ENCODE measurements around the gene SERF2. TPM values are rescaled to one million over a fixed set of nuclear protein-coding genes. Genes with fewer than 3 reads are reported as not detected.

Gene SERF2
- polyA plus RNA-seq, 1 donor from 2014 or later = 726 TPM

DNA sequence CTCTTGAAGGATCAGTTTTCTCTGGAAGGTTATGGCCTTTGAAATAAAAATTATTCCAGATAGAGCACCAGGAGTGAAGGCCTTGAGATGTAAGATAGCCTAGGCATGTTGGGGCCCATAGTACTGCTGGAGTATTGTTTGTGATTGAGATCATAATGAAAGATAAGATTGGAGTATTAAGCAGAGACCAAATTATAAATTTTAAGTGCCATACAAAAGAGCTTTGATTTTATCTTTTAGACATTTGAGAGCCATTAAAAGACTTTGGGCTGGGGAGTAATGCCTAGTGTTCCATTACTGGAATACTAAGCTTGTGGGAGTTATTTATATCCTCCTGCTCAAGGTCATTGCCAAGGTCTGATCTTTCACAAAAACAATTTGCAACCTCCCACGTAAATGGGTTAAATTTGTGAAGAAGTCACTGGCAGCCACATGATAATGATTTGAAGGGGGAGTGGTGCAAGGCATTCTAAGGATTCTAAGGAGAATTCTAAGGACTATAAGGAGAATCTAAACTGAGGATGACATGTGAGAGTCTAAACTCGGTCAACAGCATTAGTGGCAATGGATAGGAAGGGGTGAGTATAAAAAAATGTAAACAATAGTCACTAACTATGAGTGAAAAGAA is 28.2 kb upstream of the SERF2 start:
- Histone ChIP-seq H4K20me1 (ENCODE audit: insufficient read depth) (no peaks in the 10 kb centered on the region), H3K27me3 (ENCODE audit: insufficient read depth, low read depth, low read length) (no peaks in the 10 kb centered on the region), H3K9me3 (ENCODE audit: low read length) (no peaks in the 10 kb centered on the region), H2AFZ (ENCODE audit: low read depth, low read length) (no peak overlapping the region), H3F3A (ENCODE audit: insufficient read depth, low read length, poor library complexity, severe bottlenecking) (no peaks in the 10 kb centered on the region), H3K4me2 (ENCODE audit: low read length) (no peak overlapping the region), H3K27ac (ENCODE audit: low read length) (no peak overlapping the region), H3K79me2 (replicated peaks; ENCODE audit: insufficient read depth, low read length) (no peaks in the 10 kb centered on the region), H3K9me2 (ENCODE audit: insufficient read depth, low read length) (no peaks in the 10 kb centered on the region), H3K36me3 (ENCODE audit: insufficient read depth, low read length) (no peaks in the 10 kb centered on the region), H3K9ac (ENCODE audit: low read length) (no peak overlapping the region), H3K4me3 (ENCODE audit: low read length) (no peak overlapping the region)
- no peak for TF ChIP-seq EP300 (conservative IDR thresholded peaks at IDR 0.05; ENCODE audit: poor library complexity, severe bottlenecking)
- no peak for TF ChIP-seq MXI1 (conservative IDR thresholded peaks at IDR 0.05; ENCODE audit: poor library complexity, severe bottlenecking)
- no peak for TF ChIP-seq RAD21 (conservative IDR thresholded peaks at IDR 0.05)
- TF ChIP-seq EZH2 (IDR thresholded peaks at IDR 0.05; ENCODE audit: borderline replicate concordance, insufficient read depth, low read length, poor library complexity, severe bottlenecking) = no peak
- no peak for TF ChIP-seq SMC3 (conservative IDR thresholded peaks at IDR 0.05; ENCODE audit: poor library complexity)
- TF ChIP-seq, protein P1, sequence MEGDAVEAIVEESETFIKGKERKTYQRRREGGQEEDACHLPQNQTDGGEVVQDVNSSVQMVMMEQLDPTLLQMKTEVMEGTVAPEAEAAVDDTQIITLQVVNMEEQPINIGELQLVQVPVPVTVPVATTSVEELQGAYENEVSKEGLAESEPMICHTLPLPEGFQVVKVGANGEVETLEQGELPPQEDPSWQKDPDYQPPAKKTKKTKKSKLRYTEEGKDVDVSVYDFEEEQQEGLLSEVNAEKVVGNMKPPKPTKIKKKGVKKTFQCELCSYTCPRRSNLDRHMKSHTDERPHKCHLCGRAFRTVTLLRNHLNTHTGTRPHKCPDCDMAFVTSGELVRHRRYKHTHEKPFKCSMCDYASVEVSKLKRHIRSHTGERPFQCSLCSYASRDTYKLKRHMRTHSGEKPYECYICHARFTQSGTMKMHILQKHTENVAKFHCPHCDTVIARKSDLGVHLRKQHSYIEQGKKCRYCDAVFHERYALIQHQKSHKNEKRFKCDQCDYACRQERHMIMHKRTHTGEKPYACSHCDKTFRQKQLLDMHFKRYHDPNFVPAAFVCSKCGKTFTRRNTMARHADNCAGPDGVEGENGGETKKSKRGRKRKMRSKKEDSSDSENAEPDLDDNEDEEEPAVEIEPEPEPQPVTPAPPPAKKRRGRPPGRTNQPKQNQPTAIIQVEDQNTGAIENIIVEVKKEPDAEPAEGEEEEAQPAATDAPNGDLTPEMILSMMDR (IDR thresholded peaks at IDR 0.05; ENCODE audit: poor library complexity, severe bottlenecking) = no peak
- TF ChIP-seq TAF1 (IDR thresholded peaks at IDR 0.05; ENCODE audit: low read depth) = no peak
- TF ChIP-seq, protein P2, sequence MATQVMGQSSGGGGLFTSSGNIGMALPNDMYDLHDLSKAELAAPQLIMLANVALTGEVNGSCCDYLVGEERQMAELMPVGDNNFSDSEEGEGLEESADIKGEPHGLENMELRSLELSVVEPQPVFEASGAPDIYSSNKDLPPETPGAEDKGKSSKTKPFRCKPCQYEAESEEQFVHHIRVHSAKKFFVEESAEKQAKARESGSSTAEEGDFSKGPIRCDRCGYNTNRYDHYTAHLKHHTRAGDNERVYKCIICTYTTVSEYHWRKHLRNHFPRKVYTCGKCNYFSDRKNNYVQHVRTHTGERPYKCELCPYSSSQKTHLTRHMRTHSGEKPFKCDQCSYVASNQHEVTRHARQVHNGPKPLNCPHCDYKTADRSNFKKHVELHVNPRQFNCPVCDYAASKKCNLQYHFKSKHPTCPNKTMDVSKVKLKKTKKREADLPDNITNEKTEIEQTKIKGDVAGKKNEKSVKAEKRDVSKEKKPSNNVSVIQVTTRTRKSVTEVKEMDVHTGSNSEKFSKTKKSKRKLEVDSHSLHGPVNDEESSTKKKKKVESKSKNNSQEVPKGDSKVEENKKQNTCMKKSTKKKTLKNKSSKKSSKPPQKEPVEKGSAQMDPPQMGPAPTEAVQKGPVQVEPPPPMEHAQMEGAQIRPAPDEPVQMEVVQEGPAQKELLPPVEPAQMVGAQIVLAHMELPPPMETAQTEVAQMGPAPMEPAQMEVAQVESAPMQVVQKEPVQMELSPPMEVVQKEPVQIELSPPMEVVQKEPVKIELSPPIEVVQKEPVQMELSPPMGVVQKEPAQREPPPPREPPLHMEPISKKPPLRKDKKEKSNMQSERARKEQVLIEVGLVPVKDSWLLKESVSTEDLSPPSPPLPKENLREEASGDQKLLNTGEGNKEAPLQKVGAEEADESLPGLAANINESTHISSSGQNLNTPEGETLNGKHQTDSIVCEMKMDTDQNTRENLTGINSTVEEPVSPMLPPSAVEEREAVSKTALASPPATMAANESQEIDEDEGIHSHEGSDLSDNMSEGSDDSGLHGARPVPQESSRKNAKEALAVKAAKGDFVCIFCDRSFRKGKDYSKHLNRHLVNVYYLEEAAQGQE (IDR thresholded peaks at IDR 0.05; ENCODE audit: borderline replicate concordance) = no peak
- no peak for TF ChIP-seq POLR2AphosphoS5 (IDR thresholded peaks at IDR 0.05)

DNA sequence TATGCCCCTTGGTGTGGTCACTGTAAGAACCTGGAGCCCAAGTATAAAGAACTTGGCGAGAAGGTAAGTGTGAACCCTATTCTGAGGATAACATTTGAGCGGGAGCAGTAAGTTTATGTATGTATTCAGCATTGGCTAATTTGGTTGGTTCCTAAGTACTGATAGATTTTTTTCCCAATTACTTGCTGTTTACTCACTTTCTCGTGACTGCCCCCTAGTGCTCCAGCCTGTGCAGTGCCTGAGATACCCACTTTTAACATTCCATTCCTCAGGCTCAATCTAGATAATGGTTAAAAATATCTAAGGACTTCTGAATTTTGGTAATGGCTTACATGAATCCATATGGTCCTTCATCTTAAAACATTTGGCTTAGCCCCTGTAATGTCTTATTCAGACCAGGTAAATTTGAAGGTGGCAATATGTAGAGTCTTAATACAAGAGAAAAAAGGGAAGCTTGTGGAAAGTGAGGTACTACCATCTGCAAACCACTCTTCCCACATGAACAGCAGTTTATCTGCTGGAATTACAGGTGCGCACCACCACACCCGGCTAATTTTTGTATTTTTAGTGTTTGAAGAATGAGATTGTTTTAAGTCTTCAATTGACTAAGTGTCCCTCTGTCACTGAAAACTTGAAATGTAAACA is 22.4 kb upstream of the SERF2 start:
- Histone ChIP-seq H3K9me2 (ENCODE audit: insufficient read depth, low read length) (no peaks in the 10 kb centered on the region), H3F3A (ENCODE audit: insufficient read depth, low read length, poor library complexity, severe bottlenecking) (no peaks in the 10 kb centered on the region), H3K27me3 (ENCODE audit: insufficient read depth, low read depth, low read length) (no peaks in the 10 kb centered on the region), H3K4me3 (ENCODE audit: low read length) (no peak overlapping the region), H3K27ac (ENCODE audit: low read length) (no peak overlapping the region), H3K36me3 (ENCODE audit: insufficient read depth, low read length) (peaks cover 6% of the 10 kb centered on the region), H2AFZ (ENCODE audit: low read depth, low read length) (no peak overlapping the region), H3K9me3 (ENCODE audit: low read length) (no peaks in the 10 kb centered on the region), H3K9ac (ENCODE audit: low read length) (no peak overlapping the region), H3K79me2 (replicated peaks; ENCODE audit: insufficient read depth, low read length) (no peaks in the 10 kb centered on the region), H4K20me1 (ENCODE audit: insufficient read depth) (no peaks in the 10 kb centered on the region), H3K4me2 (ENCODE audit: low read length) (no peak overlapping the region)
- TF ChIP-seq SMC3 (conservative IDR thresholded peaks at IDR 0.05; ENCODE audit: poor library complexity) = peak; percentile 51
- TF ChIP-seq EP300 (conservative IDR thresholded peaks at IDR 0.05; ENCODE audit: poor library complexity, severe bottlenecking) = no peak
- TF ChIP-seq, protein P2 (IDR thresholded peaks at IDR 0.05; ENCODE audit: borderline replicate concordance) = no peak
- TF ChIP-seq POLR2AphosphoS5 (IDR thresholded peaks at IDR 0.05) = no peak
- peak; percentile 50 for TF ChIP-seq RAD21 (conservative IDR thresholded peaks at IDR 0.05)
- TF ChIP-seq TAF1 (IDR thresholded peaks at IDR 0.05; ENCODE audit: low read depth) = no peak
- TF ChIP-seq, protein P1 (IDR thresholded peaks at IDR 0.05; ENCODE audit: poor library complexity, severe bottlenecking) = peak; percentile 74
- TF ChIP-seq MXI1 (conservative IDR thresholded peaks at IDR 0.05; ENCODE audit: poor library complexity, severe bottlenecking) = no peak
- TF ChIP-seq EZH2 (IDR thresholded peaks at IDR 0.05; ENCODE audit: borderline replicate concordance, insufficient read depth, low read length, poor library complexity, severe bottlenecking) = no peak

All from neural cell (in vitro differentiated cells).